Limb (tissue), 2 donors: ENCODE data around the gene STXBP1.

Source experiments
- DNase-seq, 2 donors: peaks; one replicate each; pipeline ENCODE4 v3.0.0-alpha.2; 2016; ENCODE audit errors: extremely low spot score in 2 of 2

The STXBP1 gene

GRCh38 chr9:127652733-127653132 is 40.7 kb downstream of the STXBP1 start:
- no peak for DNase-seq

- DNase-seq = no peak
Observed at GRCh38 chr9:127654619-127655018, 42.5 kb downstream of the STXBP1 start.

- DNase-seq = no peak
Observed at GRCh38 chr9:127658428-127658827, 46.4 kb downstream of the STXBP1 start.

- DNase-seq = peak; percentile 47 to 48
Observed at GRCh38 chr9:127660886-127661741, 49.0 kb downstream of the STXBP1 start.

DNA sequence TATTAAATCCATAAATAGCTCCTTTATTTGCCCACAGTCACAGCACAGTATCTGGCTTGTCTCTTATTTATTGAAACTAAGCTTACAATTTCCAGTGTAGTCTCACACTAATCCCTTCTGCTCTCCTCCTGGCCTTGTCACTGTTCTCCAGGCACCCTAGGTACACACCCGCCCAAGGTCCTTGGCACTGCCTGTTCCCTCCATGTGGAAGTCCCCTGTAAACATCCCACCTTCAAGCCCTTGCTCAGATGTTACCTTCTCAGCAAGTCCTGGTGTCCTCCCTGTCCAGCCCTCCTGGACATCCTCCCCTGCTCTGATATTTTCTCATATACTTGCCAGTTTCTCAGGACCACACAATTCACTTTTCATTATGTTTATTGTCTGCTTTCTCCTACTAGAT is 50.5 kb downstream of the STXBP1 start:
- no peak for DNase-seq

DNA sequence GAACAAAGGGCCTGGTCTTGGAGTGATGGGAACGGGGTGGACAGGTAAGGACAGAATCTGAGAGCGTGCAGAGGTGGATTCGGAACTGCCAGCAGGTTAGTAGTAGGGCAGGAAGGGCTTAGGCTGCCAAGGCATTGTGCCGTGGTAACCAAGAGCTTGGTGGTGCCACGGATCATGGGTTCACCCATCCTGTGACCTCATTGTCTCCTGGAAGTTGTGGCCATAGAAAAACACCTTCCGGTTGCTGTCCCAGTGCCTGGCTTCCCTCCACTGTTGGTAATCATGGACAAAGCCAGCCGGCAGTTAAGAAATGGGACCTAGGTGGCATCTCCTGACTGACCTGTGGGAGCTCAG is 52.2 kb downstream of the STXBP1 start:
- no peak for DNase-seq

DNA sequence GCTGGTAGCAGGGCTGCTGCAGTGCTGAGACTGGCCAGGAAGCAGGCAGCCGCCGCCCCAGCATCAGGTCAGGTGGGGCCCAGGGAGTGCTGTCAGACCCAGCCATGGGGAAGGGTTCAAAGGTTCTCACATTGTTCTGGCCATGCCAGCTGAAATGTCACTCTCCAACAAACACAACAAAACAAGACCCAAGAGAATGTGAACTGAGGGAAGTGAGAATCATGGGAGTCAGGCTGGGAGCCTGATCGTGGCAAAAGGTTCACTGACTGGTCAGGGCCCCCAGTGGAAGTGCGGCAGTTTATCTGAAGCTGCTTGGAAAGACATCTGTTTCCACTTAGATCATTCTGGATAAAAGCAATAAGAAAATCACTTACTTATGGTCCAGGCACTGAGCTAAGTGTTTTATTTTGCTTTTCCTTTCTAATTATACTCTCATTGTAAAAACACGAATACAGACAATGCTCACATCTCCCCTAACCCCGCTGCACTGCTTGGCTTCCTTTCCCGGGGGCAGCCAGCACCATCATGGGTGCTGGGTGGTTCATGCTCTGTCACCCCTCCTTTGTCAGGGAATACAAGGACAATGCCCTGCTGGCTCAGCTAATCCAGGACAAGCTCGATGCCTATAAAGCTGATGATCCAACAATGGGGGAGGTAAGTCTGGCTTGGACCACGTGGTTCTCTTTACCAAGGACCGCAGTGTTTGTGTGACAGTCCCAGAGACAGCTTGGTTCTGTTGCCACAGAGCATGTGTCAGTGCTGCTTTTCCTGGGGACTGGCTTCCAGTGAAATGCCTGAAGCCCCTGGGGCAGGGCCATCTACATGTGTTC is 52.8 kb downstream of the STXBP1 start:
- DNase-seq = peak in 1 of 2 donors; percentile 27

DNA sequence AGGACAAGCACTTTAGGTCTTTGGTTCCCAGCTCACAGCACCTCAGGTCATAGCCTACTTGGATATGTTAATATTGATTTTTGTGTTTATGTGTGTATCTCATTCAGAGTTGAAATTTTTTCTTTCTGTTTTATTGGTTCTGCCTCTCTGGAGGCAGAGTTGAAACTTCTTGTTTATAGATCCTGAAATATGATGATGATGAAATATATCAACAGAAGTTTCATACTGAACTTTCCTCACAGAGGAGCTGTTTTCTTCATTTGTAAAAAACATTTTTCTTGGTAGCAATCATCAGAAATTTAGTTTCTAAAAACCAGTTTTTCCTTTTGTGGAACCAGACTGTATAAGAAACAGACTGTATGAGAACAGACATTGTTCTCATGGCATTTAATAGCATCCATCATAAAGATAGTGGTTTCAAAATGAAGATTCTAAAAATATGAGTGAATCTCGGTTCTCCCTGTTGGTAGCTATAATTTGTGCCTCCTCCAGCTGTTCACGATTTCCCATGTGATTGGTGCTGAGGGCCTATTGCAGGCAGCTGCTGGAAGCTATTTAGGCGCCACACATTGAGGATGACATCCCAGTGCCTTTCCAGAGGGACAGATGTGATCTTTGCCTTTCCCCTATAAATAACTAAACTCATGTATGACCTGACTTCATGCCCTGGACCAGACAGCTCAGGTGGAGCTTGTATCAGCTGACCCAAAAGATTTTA is 55.2 kb downstream of the STXBP1 start:
- no peak for DNase-seq

GRCh38 chr9:127667906-127668305 is 55.8 kb downstream of the STXBP1 start:
- no peak for DNase-seq

DNA sequence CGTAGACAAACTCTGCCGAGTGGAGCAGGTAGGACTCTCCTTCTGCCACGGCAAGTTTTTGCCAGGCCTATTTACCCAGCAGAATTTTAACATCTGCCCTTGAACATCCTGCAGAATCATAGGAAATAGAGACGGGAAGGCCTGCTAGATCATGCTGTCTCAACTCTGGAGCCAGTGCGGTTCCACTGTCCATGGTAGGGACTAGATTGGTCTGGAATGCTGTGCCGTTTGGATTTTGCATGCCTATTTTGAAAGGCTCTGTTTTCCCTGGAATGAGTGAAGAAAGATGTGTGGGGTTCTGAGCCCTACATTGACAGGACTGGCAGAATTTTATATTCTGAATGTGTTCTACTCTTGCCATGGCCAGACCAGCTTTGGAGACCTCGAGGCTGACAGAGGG is 61.2 kb downstream of the STXBP1 start:
- no peak for DNase-seq

GRCh38 chr9:127676638-127677037 is 64.6 kb downstream of the STXBP1 start:
- no peak for DNase-seq

GRCh38 chr9:127679506-127679905 is 67.4 kb downstream of the STXBP1 start:
- no peak for DNase-seq

DNA sequence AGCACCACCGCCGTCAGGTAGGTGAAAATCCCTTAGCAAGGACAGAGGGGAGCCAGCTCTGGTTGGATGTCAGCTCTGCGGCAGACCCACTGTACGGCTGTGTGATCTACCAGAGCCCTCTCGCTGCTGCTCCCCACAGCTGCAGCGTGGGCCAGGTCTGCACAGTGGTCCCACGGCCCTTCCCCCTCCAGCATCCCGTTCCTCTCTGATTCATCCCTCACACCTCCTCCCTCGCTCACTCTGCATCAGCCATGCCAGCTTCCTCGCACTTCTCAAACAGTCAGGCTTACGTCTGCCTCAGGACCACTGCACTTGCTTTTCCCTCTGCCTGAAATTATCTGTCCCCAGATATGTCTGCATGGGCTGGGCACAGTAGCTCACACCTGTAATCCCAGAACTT is 68.1 kb downstream of the STXBP1 start:
- no peak for DNase-seq

GRCh38 chr9:127680846-127681245 is 68.8 kb downstream of the STXBP1 start:
- no peak for DNase-seq

GRCh38 chr9:127682351-127683136 is 70.5 kb downstream of the STXBP1 start:
- no peak for DNase-seq

GRCh38 chr9:127683723-127684122 is 71.6 kb downstream of the STXBP1 start:
- no peak for DNase-seq

GRCh38 chr9:127684576-127684975 is 72.5 kb downstream of the STXBP1 start:
- no peak for DNase-seq

GRCh38 chr9:127686461-127687393 is 74.7 kb downstream of the STXBP1 start:
- no peak for DNase-seq

DNA sequence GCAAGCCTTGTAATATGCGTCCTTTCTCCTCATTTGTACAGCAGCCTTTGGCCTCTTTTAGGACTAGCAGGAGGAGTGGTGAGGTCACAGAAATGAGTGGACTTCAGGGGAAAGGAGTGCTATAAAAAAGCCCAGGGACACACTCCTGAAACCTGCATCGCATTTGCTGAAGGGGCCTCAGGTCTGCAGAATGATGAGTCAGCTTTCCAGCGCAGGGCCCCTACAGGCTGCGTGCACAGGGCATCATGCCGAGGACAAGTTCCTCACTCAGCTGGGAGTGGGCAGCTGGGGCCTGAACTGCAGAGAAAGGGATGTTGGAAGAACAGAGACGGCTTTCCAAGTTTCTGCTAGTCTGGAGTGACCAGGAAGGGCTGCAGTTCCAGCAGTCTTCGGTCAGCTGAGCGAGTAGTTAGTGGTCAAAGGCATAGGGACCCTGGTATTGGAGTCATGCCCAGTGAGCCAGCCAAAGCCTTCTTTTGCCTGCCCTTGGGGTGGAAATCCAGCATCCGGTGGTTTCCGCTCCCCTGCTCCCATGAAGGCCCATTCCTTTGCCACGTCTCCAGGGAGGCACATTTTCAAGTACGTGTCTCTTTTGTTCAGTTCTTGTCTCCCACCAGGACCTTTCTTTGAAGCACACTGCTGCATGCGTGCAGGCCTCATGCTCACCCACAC is 77.4 kb downstream of the STXBP1 start:
- DNase-seq = no peak

- DNase-seq = no peak
Observed at GRCh38 chr9:127690735-127691134, 78.7 kb downstream of the STXBP1 start.
